Epidermal melanocyte (primary cell): ENCODE measurements around the gene MAP9.
"Not testable (repeated sequence)": the region's sequence is repeated elsewhere in the genome, so short reads cannot be mapped to it uniquely, and the experiment has no call there.

Experiments
- DNase-seq: peaks from one replicate; pipeline ENCODE4 v3.0.0; 2011; ENCODE audit warnings: low spot score; ENCODE audit not compliant: insufficient read length

Gene MAP9

DNA sequence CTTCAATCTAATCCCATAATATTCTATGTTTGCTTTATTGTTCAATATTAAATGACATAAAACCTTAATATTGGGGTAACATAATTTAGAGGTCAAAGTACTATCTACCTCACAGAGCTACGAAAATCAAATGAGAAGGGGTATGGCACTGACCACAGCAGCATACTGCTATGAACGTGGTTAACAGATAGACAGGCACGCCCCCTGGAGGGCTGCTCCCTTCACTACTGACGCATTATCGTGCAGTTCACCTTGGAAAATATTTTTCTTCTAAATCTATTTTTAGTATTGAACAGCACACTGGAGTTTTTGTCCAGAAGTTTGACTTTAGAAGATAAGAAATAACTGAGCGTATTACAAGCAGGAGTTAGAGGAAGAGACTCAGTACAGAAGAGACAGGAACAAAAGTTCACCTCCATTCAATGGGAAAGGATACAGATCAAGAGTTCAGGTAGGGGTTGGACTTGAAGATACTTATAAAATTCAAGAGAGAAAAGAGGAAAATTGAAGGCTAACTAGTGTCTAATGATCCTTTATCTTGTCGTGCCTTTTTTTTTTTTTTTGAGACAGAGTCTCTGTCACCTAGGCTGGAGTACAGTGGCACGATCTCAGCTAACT, 22.7 kb downstream of the MAP9 start:
- no peak for DNase-seq

DNA sequence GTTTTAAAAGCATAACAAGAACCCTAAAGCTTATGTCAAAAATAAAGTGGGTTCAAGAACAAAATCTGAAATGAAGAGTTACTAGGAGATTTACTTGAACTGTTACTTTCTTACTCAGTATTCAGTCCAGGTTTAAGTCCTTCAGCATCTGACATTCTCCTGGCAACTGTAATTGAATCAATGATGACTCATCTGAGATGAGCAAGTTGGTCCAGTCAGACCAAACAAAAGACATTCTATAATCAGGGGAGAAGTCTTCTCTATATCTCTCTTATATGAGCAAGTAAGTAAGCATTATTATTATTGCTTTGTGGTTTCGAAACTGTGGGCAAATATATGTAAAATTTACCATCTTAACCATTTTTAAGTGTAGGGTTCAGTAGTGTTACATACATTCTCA, 34.6 kb downstream of the MAP9 start:
- no peak for DNase-seq

DNA sequence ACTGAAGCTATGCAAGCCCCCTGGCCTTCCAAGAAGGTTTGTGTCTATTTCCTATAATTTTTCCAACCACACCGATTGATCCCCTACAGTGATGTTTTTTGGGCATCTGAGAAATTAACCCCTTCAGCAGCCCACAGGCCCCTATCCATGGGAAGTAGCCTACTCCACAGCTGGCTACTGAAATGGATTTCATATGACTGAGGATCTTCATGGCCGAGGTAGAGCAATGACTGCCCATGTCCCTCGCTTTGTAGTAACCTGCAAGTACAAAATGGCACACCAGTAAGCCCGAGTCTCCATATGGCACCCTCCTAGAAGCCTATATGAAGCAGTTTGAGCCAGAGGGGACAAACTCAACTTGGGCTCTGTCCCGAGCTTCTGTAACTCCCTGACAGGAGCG, 36.8 kb downstream of the MAP9 start:
- DNase-seq = no peak

DNA sequence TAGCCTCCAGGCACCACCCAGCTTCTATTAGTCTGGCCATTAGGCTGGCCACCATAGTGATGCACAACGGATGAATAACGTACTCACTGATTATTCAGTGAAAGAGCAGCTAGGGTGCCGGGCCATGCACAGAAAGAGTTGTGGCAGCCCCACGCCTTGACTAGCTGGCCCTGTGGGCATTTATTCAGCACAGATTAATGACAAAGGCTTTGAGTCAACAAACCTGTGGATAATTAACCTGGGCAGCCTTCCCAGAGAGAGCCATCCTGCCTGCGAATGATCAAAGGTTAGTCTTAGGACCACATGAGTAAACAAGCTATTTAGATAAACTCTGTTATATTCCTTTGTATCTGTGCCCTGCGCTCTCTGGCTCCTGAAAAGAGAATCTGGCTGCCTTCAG, 37.2 kb downstream of the MAP9 start:
- no peak for DNase-seq

DNA sequence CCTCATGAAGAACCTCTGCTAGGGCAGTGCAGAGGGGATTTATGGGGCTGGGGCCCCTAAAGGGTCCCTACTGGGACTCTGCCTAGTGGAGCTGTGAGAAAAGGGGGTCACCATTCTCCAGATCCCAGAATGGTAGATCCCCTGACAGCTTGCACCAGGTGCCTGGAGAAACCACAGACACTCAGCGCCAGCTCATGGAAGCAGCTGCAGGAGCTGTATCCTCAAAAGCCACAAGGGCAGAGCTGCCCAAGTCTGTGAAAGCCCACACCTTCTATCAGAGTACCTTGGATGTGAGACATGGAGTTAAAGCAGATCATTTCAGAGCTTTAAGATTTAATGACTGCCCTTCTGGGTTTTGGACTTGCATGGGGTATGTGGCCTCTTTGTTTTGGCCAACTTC, 38.6 kb downstream of the MAP9 start:
- no peak for DNase-seq

- DNase-seq = no peak
Observed at GRCh38 chr4:155336242-155336641, 40.5 kb downstream of the MAP9 start.

- DNase-seq = no peak
Observed at GRCh38 chr4:155331478-155331877, 45.3 kb downstream of the MAP9 start.

GRCh38 chr4:155322782-155323181, 54.0 kb downstream of the MAP9 start:
- DNase-seq = no peak

GRCh38 chr4:155321006-155321405, 55.8 kb downstream of the MAP9 start:
- no peak for DNase-seq

- no peak for DNase-seq
Observed at GRCh38 chr4:155319516-155319915, 57.2 kb downstream of the MAP9 start.

- not testable (repeated sequence) for DNase-seq
Observed at GRCh38 chr4:155312027-155312426, 64.7 kb downstream of the MAP9 start.

DNA sequence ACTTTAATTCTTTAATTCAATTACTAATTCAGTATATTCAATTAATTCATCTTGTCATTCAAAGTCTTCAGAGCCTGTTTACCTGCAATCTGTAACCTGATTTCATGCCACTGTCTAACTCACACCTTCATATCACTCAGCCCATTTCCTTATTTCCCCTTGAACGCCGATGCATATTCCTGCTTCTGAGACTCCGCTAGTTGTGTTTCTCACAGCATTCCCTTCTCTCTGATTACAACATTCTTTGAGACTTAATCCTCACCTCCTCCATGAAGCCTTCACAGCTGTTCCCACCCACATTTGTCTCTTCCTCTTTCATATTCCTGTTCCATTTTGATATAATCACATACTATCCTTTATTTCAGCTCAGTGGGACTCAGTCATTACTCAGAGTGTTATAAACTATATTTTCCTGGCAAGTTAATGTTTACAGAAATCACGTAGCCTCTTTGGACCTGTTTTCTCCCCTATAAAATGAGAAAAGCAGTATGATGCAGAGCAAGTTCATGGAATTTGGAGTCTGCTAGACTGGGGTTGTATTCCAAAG, 69.0 kb downstream of the MAP9 start:
- DNase-seq = no peak

GRCh38 chr4:155305619-155306018, 71.1 kb downstream of the MAP9 start:
- DNase-seq = no peak

- DNase-seq = no peak
Observed at GRCh38 chr4:155304375-155304774, 72.4 kb downstream of the MAP9 start.

DNA sequence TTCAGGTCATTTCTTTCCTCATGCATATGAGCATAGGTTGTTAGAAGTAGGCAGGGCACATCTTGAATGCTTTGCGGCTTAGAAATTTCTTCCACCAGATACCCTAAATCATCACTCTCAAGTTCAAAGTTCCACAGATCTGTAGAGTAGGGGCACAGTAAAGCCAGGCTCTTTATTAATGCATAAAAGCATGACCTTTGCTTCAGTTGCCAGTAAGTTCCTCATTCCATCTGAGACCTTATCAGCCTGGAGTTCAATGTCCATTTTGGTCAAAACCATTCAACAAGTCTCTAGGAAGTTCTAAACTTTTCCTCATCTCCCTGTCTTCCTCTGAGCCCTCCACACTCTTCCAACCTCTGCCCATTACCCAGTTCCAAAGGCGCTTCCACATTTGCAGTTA, 77.7 kb downstream of the MAP9 start:
- DNase-seq = no peak
